ENCODE measurements around the gene FNBP1.
"Not testable (repeated sequence)": the region's sequence is repeated elsewhere in the genome, so short reads cannot be mapped to it uniquely, and the experiment has no call there.

FNBP1 gene

DNA sequence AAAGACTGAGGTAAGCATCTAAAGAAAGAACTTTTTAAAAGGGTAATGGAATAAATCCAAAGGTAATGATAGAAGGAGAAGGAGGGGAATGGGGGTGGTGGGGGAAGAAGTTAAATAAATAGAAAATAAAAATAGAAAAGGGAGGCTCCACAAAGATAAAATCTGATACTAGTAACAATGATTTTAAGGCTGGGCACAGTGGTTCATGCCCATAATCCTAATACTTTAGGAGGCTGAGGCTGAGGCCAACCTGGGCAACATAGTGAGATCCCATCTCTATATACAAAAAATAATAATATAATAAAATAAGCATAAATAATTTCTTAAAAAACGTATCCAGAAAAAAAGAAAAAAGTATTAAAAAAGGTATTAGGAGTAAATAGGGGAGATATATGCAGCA, 89.3 kb downstream of the FNBP1 start:
- no peak for DNase-seq (ENCODE audit: low read depth)

GRCh38 chr9:129952337-129952736, 90.7 kb downstream of the FNBP1 start:
- no peak for DNase-seq (ENCODE audit: low read depth)

DNA sequence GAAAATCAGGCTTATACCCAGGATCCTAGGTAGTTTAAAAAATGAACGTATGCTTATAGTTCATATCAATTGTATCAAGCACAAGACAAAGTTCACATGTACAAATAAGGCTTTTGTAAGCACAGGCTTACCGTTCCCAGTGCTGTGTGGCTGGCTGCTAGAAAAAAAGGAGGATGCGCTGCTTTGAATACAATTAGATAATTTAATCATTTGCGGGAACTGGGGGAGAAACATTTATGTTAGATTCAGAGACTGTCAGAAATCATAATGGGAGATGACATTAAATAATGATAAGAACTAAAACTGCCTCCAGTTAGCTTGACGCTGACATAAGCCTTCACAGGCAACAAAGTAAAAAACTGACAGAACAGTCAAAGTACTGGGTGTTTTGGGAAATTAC, 93.2 kb downstream of the FNBP1 start:
- no peak for DNase-seq (ENCODE audit: low read depth)

DNA sequence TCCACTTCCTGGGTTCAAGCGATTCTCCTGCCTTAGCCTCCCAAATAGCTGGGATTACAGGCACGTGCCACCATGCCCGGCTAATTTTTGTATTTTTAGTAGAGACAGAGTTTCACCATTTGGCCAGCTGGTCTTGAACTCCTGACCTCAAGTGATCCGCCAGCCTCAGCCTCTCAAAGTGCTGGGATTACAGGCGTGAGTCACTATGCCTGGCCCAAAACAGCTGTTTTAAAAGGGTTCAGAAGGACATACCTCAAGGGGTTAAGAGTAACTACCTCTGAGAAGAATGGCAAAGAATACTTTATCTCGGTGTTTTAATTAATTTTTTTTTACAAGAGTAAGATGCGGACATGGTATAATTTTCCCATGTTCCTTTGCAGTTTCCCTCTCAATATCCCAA, 94.4 kb downstream of the FNBP1 start:
- DNase-seq (ENCODE audit: low read depth) = not testable (repeated sequence)

GRCh38 chr9:129946246-129946995, 96.6 kb downstream of the FNBP1 start:
- DNase-seq (ENCODE audit: low read depth) = no peak

GRCh38 chr9:129945314-129945713, 97.7 kb downstream of the FNBP1 start:
- DNase-seq (ENCODE audit: low read depth) = no peak

GRCh38 chr9:129944506-129945116, 98.4 kb downstream of the FNBP1 start:
- DNase-seq (ENCODE audit: low read depth) = no peak

DNA sequence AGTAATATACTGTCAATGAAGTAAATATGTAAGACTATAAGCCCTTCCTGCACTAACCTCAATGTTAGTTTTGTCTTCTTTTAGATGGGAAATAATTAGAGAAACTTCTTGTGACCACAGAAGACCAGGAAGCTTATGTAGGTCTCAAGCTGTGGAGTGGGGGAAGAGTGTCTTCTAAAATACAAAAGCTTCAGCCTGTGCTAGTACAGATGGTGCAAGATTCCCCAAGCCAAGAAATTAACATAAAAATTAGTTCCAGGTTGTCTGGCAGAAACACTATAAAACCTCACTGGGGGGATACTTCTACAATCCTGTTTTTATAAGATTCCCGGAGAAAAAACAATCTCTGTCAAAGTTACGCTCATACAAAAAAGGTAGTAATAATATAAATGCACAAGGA, 103.6 kb downstream of the FNBP1 start:
- DNase-seq (ENCODE audit: low read depth) = no peak

GRCh38 chr9:129938291-129938979, 104.6 kb downstream of the FNBP1 start:
- DNase-seq (ENCODE audit: low read depth) = no peak

- DNase-seq (ENCODE audit: low read depth) = not testable (repeated sequence)
These were observed 105.1 kb downstream of the FNBP1 start for GRCh38 chr9:129937879-129938278.

GRCh38 chr9:129936222-129936621, 106.8 kb downstream of the FNBP1 start:
- no peak for DNase-seq (ENCODE audit: low read depth)

- DNase-seq (ENCODE audit: low read depth) = no peak
These were observed 108.2 kb downstream of the FNBP1 start for GRCh38 chr9:129934780-129935179.

DNA sequence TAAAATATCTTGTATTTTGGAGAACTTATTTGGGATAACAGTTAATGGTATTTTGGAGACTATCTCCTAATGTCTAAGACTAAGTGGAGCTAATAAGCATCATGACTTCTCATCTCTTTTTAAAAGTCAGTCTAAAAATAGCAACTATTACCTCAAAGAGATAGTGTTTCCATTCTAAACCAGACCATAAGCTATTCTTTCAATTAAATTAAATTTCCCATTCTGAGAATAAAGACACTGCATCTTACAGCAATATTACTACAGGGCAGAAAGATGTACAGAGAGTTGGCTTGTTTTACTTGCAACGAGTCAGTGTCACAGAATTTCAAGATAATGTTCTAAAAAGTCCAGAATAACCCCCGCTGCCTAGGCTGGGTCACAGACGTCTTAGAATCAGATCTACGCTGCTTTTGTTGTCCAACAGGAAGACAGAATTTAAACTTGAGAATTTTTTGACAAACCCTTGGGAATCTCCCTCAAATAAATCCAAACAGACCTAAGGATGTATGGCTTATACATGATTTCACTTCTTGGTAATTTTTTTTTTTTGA, 108.9 kb downstream of the FNBP1 start:
- no peak for DNase-seq (ENCODE audit: low read depth)

- DNase-seq (ENCODE audit: low read depth) = no peak
These were observed 109.6 kb downstream of the FNBP1 start for GRCh38 chr9:129933185-129934040.

DNA sequence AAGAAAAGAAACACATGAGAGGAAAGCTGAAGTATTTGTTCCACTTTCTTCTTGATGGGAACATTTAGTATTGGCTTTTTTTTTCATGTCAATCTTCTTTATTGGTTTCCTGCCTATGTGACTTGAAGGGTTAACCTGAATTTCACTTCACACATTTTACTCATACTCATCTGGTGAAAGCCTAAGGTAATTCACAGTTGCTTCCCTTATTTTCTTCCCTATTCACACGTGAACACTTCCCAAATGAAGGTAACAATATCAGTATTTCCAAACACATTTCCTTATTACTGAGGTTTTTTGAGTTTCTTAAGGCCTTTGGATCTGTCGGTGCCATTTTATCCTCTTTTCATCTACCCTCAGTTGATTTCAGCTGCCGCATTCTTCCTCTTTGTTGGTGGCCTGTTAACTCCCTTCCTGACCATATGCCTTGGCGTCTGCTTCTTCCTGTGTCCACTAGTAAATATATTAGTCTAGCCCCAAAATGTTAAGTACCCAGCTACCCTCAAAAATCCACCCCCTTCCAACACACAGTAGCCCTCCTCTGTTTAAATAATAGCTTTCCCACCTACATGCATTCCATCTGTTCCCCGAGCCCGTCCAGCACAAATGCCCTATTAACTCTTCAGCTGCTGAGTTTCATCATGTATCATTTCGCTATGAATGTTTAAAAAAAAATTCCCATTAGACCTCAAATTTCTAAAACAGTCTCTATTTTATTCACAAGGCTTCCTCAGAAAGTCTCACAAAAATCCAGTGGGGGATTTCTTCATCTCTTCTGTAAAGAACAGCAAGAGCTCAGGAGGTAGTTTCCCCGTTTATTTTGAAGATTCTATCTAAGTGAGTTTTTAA, 110.5 kb downstream of the FNBP1 start:
- DNase-seq (ENCODE audit: low read depth) = no peak

DNA sequence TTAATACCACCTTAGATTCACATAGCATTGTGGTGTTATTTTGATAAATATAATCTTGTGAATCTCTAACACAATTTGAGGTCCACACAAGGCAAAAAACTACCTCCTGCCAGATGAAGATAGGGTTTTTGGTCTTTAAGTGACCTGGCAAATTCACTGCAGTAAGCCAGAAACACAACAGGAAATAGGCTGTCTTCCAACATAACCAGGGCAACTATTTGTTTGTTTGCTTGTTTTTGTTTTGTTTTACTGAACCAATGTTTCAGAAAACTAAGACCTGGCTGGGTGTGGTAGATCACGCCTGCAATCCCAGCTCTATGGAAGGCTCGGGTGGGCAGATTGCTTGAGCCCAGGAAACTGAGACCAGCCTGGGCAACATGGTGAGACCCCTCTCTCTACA, 112.2 kb downstream of the FNBP1 start:
- DNase-seq (ENCODE audit: low read depth) = no peak

- no peak for DNase-seq (ENCODE audit: low read depth)
These were observed 113.4 kb downstream of the FNBP1 start for GRCh38 chr9:129929496-129930125.

DNA sequence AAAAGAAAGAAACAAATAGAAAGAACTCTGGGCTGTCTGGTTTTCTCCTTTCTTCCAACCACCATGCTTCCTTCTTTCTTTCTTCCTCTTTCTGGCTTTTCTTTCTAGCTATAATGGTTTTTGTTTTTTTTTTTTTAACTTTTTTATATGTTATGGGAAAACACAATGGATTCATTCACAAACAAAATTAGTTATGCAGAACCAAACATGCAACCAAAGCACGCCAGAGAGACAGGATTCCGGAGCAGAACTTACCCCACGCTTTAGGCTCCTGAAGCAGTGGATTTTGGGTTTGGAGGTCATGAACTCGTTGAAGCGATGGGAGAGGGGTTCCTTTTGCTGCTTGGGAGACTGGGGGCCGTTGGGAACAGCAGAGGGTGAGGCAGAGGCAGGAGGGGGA, 119.4 kb downstream of the FNBP1 start:
- DNase-seq (ENCODE audit: low read depth) = no peak

DNA sequence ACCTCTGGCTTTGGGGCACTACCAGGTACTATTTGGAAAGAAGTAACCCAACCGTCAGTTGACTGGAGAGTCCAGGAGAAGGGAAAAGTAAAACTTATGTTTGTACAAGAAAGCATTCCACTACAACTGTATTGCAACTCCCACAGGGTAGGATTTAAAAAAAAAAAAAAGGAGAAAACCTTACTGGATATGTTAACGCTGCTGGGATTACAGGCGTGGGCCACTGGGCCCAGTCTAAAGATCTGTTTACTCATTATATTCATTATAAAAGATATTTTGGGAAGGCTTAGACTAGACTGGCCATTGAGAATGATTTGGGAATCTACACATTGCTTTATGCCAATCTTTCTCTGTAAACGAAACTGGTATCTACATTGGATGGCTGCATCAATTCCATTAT, 121.1 kb downstream of the FNBP1 start:
- no peak for DNase-seq (ENCODE audit: low read depth)

DNA sequence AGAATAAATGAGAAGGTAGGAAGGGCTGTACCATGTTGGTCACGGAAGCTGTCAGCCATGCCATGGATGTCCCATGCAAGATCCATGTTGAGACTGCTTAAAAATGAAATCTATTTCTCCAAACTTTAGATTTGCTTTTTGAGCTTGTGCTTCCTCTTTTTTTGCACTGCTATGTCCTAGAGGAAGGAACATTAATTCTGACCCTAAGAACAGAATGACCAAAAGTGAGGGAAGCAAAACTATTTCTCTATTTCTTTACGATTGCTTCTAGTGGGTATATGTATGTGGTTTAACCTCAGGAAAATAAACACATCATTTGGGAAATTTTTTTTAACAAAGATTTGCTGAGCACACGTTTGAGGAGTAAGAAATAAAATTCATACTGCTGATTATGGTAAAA, 123.1 kb downstream of the FNBP1 start:
- DNase-seq (ENCODE audit: low read depth) = no peak

DNA sequence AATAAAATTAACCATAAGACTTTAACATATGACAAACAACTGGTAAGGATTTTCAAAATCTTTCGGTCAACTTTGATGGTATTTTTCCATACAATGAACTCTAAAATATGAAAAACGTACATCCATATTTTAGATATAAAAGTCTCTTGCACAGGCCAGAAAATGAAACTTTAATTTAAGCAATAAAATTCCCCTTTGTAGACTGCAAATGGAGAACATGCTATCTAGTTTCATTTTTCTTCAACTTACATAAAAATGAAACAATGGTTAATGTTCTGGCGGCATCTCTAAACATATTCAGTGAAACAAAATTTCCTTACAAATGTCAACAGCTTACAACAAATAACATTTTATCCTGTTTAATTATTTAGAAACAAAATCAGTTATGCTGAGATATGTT, 123.7 kb downstream of the FNBP1 start:
- DNase-seq (ENCODE audit: low read depth) = no peak

Measured in non-pigmented ciliary epithelial cell (primary cell).